MM.1S (cell line): ENCODE results near the gene PTGES3.

Source experiments
- DNase-seq: peaks from one replicate; pipeline ENCODE4 v3.0.0-alpha.2; 2015
- H2AFZ ChIP-seq: fragments of 300-600 bp; sonication (generic); 2 replicates; pipeline ENCODE4 v1.6.0; 2016; ENCODE audit warnings: antibody characterized with exemption, low read length
- H3F3A ChIP-seq: fragments of 300-600 bp; sonication (generic); 2 replicates; pipeline ENCODE4 v1.6.1; 2016; ENCODE audit warnings: mild to moderate bottlenecking, antibody characterized with exemption, low read length, moderate library complexity, mixed read lengths; ENCODE audit not compliant: insufficient read depth
- H3K27ac ChIP-seq: fragments of 300-600 bp; sonication (generic); 2 replicates; pipeline ENCODE4 v1.5.1; 2016; ENCODE audit warnings: mild to moderate bottlenecking, low read length
- H3K27me3 ChIP-seq: fragments of 300-600 bp; sonication (generic); replicated peaks from 2 replicates; pipeline ENCODE4 v1.6.0; 2016; ENCODE audit warnings: low read length; ENCODE audit not compliant: insufficient read depth
- H3K36me3 ChIP-seq: fragments of 300-600 bp; sonication (generic); replicated peaks from 2 replicates; pipeline ENCODE4 v1.6.1; 2016; ENCODE audit warnings: mild to moderate bottlenecking, low read length, mixed read lengths; ENCODE audit not compliant: insufficient read depth
- H3K4me1 ChIP-seq: fragments of 300-600 bp; sonication (generic); 2 replicates; pipeline ENCODE4 v1.6.1; 2016; ENCODE audit warnings: low read length, mixed read lengths
- H3K4me2 ChIP-seq: fragments of 300-600 bp; sonication (generic); 2 replicates; pipeline ENCODE4 v1.6.0; 2016; ENCODE audit warnings: low read depth, low read length
- H3K4me3 ChIP-seq: fragments of 300-600 bp; sonication (generic); 2 replicates; pipeline ENCODE4 v1.5.1; 2016; ENCODE audit warnings: low read length, mixed read lengths
- H3K79me2 ChIP-seq: fragments of 300-600 bp; sonication (generic); 2 replicates; pipeline ENCODE4 v1.6.1; 2016; ENCODE audit warnings: mixed run types, low read length, mixed read lengths
- H3K9ac ChIP-seq: fragments of 300-600 bp; sonication (generic); 2 replicates; pipeline ENCODE4 v1.6.1; 2016; ENCODE audit warnings: low read length, mixed read lengths
- H3K9me2 ChIP-seq: fragments of 300-600 bp; sonication (generic); replicated peaks from 2 replicates; pipeline ENCODE4 v1.6.1; 2016; ENCODE audit warnings: mild to moderate bottlenecking, low read length, mixed read lengths; ENCODE audit not compliant: insufficient read depth
- H3K9me3 ChIP-seq: fragments of 300-600 bp; sonication (generic); replicated peaks from 2 replicates; pipeline ENCODE4 v1.6.1; 2016; ENCODE audit warnings: mild to moderate bottlenecking, low read length, mixed read lengths; ENCODE audit not compliant: insufficient read depth
- H4K20me1 ChIP-seq: fragments of 300-600 bp; sonication (generic); 2 replicates; pipeline ENCODE4 v1.6.1; 2016; ENCODE audit warnings: mild to moderate bottlenecking, low read length, moderate library complexity, mixed read lengths; ENCODE audit not compliant: insufficient read depth
- CTCF ChIP-seq: fragments of 300-600 bp; sonication (generic); IDR thresholded peaks from 2 replicates; pipeline ENCODE4 v1.5.1; 2016; ENCODE audit warnings: antibody characterized with exemption, low read length, mixed read lengths
- EZH2 ChIP-seq: fragments of 300-600 bp; sonication (generic); optimal IDR thresholded peaks from 2 replicates; pipeline ENCODE3; 2017; ENCODE audit warnings: low read depth, mild to moderate bottlenecking, antibody characterized with exemption, low read length, mixed read lengths
- EZH2phosphoT487 ChIP-seq: fragments of 300-600 bp; sonication (generic); IDR thresholded peaks from 2 replicates; pipeline ENCODE4 v1.6.1; 2018; ENCODE audit warnings: antibody characterized with exemption, low read length

The PTGES3 gene

GRCh38 chr12:56719056-56719455, 31.0 kb upstream of the PTGES3 start:
- TF ChIP-seq EZH2phosphoT487 (no peak), CTCF (no peak), EZH2 (no peak)
- Histone ChIP-seq H3K27me3 (no peaks in the 10 kb centered on the region), H3K9ac (no peak overlapping the region; the same call in 1 of the 2 replicates), H3K36me3 (no peaks in the 10 kb centered on the region; the same call in 1 of the 2 replicates), H3F3A (peaks cover 85% of the 10 kb centered on the region), H3K79me2 (peaks cover 98% of the 10 kb centered on the region), H3K27ac (peak overlapping the region; percentile 75; the same call in 1 of the 2 replicates), H3K9me3 (no peaks in the 10 kb centered on the region), H3K9me2 (no peaks in the 10 kb centered on the region), H2AFZ (no peak overlapping the region), H4K20me1 (peaks cover 57% of the 10 kb centered on the region), H3K4me3 (no peak overlapping the region), H3K4me2 (peak overlapping the region; percentile 62; the same call in 1 of the 2 replicates), H3K4me1 (peaks cover 85% of the 10 kb centered on the region)
- no peak for DNase-seq

- no peaks in the 10 kb centered on the region; the same call in 1 of the 2 replicates for H3K36me3 ChIP-seq
- TF ChIP-seq EZH2phosphoT487 (no peak), EZH2 (no peak), CTCF (no peak)
- peaks cover 57% of the 10 kb centered on the region for H4K20me1 ChIP-seq
- peak overlapping the region; percentile 75; the same call in 1 of the 2 replicates for H3K27ac ChIP-seq
- no peak overlapping the region for H3K9ac ChIP-seq
- H3K4me2 ChIP-seq, result peak overlapping the region; percentile 62; the same call in 1 of the 2 replicates
- H3F3A ChIP-seq, result peaks cover 85% of the 10 kb centered on the region
- peaks cover 93% of the 10 kb centered on the region for H3K79me2 ChIP-seq
- H3K9me2 ChIP-seq, result no peaks in the 10 kb centered on the region
- peaks cover 89% of the 10 kb centered on the region for H3K4me1 ChIP-seq
- H3K4me3 ChIP-seq, result no peak overlapping the region
- no peak overlapping the region for H2AFZ ChIP-seq
- no peaks in the 10 kb centered on the region for H3K27me3 ChIP-seq
- H3K9me3 ChIP-seq, result no peaks in the 10 kb centered on the region
- DNase-seq, result no peak
Measured at GRCh38 chr12:56718636-56719035, 30.6 kb upstream of the PTGES3 start.

- no peak overlapping the region for H3K9ac ChIP-seq
- H3K9me3 ChIP-seq, result no peaks in the 10 kb centered on the region
- peaks cover 92% of the 10 kb centered on the region for H3K4me1 ChIP-seq
- no peak overlapping the region for H3K4me2 ChIP-seq
- no peak for TF ChIP-seq CTCF
- no peak for TF ChIP-seq EZH2phosphoT487
- TF ChIP-seq EZH2, result no peak
- H3K9me2 ChIP-seq, result no peaks in the 10 kb centered on the region
- peaks cover 88% of the 10 kb centered on the region for H3K79me2 ChIP-seq
- peak overlapping the region; percentile 75; the same call in 1 of the 2 replicates for H3K27ac ChIP-seq
- peaks cover 57% of the 10 kb centered on the region for H4K20me1 ChIP-seq
- H3K27me3 ChIP-seq, result no peaks in the 10 kb centered on the region
- H2AFZ ChIP-seq, result no peak overlapping the region
- peaks cover 85% of the 10 kb centered on the region for H3F3A ChIP-seq
- DNase-seq, result no peak
- H3K36me3 ChIP-seq, result no peaks in the 10 kb centered on the region; the same call in 1 of the 2 replicates
- no peak overlapping the region for H3K4me3 ChIP-seq
Measured at GRCh38 chr12:56718149-56718548, 30.1 kb upstream of the PTGES3 start.
